AG09319 (cell line): ENCODE data around the gene HIP1R.
A peak's percentile ranks its signal among the peaks of the same experiment; 100 is the strongest.

ENCODE experiments used
- DNase-seq: peaks from one replicate; pipeline ENCODE4 v3.0.0-alpha.2; 2010; ENCODE audit warnings: low read depth; ENCODE audit errors: extremely low read depth
- TF ChIP-seq, protein P1 (sequence below): IDR thresholded peaks from 2 replicates; pipeline ENCODE4 v1.5.1; 2011; ENCODE audit warnings: low read depth, mild to moderate bottlenecking, inconsistent platforms, low read length, moderate library complexity

HIP1R gene

GRCh38 chr12:122860040-122860853, 25.0 kb downstream of the HIP1R start:
- peak; percentile 53 for DNase-seq
- TF ChIP-seq, protein P1, sequence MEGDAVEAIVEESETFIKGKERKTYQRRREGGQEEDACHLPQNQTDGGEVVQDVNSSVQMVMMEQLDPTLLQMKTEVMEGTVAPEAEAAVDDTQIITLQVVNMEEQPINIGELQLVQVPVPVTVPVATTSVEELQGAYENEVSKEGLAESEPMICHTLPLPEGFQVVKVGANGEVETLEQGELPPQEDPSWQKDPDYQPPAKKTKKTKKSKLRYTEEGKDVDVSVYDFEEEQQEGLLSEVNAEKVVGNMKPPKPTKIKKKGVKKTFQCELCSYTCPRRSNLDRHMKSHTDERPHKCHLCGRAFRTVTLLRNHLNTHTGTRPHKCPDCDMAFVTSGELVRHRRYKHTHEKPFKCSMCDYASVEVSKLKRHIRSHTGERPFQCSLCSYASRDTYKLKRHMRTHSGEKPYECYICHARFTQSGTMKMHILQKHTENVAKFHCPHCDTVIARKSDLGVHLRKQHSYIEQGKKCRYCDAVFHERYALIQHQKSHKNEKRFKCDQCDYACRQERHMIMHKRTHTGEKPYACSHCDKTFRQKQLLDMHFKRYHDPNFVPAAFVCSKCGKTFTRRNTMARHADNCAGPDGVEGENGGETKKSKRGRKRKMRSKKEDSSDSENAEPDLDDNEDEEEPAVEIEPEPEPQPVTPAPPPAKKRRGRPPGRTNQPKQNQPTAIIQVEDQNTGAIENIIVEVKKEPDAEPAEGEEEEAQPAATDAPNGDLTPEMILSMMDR = peak; percentile 87

DNA sequence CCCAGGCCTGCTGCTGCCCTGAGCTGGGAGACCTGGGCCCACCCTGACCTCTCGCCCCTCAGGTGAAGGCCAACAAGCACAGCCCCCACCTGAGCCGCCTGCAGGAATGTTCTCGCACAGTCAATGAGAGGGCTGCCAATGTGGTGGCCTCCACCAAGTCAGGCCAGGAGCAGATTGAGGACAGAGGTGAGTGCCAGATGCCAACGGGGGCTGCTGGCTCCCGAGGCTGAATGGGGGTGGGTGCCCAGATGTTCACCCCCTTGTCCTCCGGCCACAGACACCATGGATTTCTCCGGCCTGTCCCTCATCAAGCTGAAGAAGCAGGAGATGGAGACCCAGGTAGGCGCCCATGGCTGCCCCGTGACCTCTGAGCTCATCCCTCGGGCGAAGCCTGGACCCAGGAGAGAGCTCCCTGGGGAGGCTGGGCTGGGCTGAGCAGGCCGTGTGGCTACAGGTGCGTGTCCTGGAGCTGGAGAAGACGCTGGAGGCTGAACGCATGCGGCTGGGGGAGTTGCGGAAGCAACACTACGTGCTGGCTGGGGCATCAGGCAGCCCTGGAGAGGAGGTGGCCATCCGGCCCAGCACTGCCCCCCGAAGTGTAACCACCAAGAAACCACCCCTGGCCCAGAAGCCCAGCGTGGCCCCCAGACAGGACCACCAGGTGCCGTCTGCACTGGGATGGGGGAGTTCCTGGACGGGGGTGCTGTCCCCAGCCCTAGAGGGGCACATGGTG, 25.8 kb downstream of the HIP1R start:
- TF ChIP-seq, protein P1 = no peak
- no peak for DNase-seq

- no peak for DNase-seq
- TF ChIP-seq, protein P1 = no peak
Measured at GRCh38 chr12:122861587-122861970, 26.3 kb downstream of the HIP1R start.

- TF ChIP-seq, protein P1 = no peak
- no peak for DNase-seq
Measured at GRCh38 chr12:122862110-122862634, 26.9 kb downstream of the HIP1R start.

GRCh38 chr12:122862872-122863701, 27.8 kb downstream of the HIP1R start:
- TF ChIP-seq, protein P1 = no peak
- DNase-seq = no peak

- no peak for DNase-seq
- TF ChIP-seq, protein P1 = no peak
Measured at GRCh38 chr12:122864894-122865253, 29.6 kb downstream of the HIP1R start.
